CD4-positive, alpha-beta T cell (primary cell): ENCODE results near the gene TRPV5. TPM values are rescaled to one million over a fixed set of nuclear protein-coding genes. Genes with fewer than 3 reads are reported as not detected.

Source experiments
- ATAC-seq: fragments of 200-7000 bp; cut with Tn5 transposase; one replicate; pipeline ENCODE4 v1.10.0; 2022; ENCODE audit warnings: mild to moderate bottlenecking; ENCODE audit not compliant: poor library complexity
- CTCF ChIA-PET: fragments of 350-600 bp; sonication (Branson Sonifier 250); formaldehyde crosslinking; loops from one replicate; lab custom pipeline; 2021; ENCODE audit warnings: antibody characterized with exemption, inconsistent platforms; lab: Charles Lee
- POLR2A ChIA-PET: fragments of 350-600 bp; sonication (Branson Sonifier 250); formaldehyde crosslinking; loops from one replicate; lab custom pipeline; 2021; ENCODE audit warnings: antibody characterized with exemption, inconsistent platforms; lab: Charles Lee
- DNase-seq, 14 experiments: peaks; one replicate each; pipeline ENCODE4 v3.0.0-alpha.2; 2013 to 2020; ENCODE audit warnings: mixed read lengths in 2 of 14
- H3K27ac ChIP-seq, 2 donors: one replicate each; pipeline versions ENCODE4 v1.5.1 to v1.7.0; 2013; ENCODE audit warnings: low read length in 2 of 2, low read depth in 1 of 2, mild to moderate bottlenecking in 1 of 2
- H3K27me3 ChIP-seq, 2 experiments: 1 replicate in 1 of 2; 2 replicates in 1 of 2; pipeline versions ENCODE4 v1.6.1 to v1.7.0; 2013; ENCODE audit warnings: low read length in 2 of 2, control low read depth in 1 of 2, mild to moderate bottlenecking in 1 of 2, moderate library complexity in 1 of 2; ENCODE audit not compliant: insufficient read depth in 2 of 2, control insufficient read depth in 1 of 2
- H3K36me3 ChIP-seq: one replicate; pipeline ENCODE4 v1.6.1; 2013; ENCODE audit warnings: low read length, control low read depth; ENCODE audit not compliant: insufficient read depth
- H3K4me1 ChIP-seq: one replicate; pipeline ENCODE4 v1.6.1; 2013; ENCODE audit warnings: low read length, control low read depth; ENCODE audit not compliant: insufficient read depth
- H3K4me3 ChIP-seq: one replicate; pipeline ENCODE4 v1.5.1; 2013; ENCODE audit warnings: mild to moderate bottlenecking, low read length, moderate library complexity
- H3K9me3 ChIP-seq, 2 experiments: 1 replicate in 1 of 2; 2 replicates in 1 of 2; pipeline versions ENCODE4 v1.6.1 to v1.7.0; 2013; ENCODE audit warnings: low read length in 2 of 2, mild to moderate bottlenecking in 2 of 2, control low read depth in 1 of 2, moderate library complexity in 1 of 2; ENCODE audit not compliant: control insufficient read depth in 1 of 2, insufficient read depth in 1 of 2
- H3K27ac Mint-ChIP-seq: one replicate; pipeline ENCODE4 v1.8.0; 2020; ENCODE audit warnings: mixed read lengths
- H3K27me3 Mint-ChIP-seq: one replicate; pipeline ENCODE4 v1.8.0; 2021; ENCODE audit warnings: mixed read lengths
- H3K36me3 Mint-ChIP-seq: one replicate; pipeline ENCODE4 v1.8.0; 2021; ENCODE audit warnings: low read depth, mixed read lengths
- H3K4me1 Mint-ChIP-seq: one replicate; pipeline ENCODE4 v1.8.0; 2021; ENCODE audit warnings: low read depth, mixed read lengths
- H3K4me3 Mint-ChIP-seq: one replicate; pipeline ENCODE4 v1.8.0; 2020; ENCODE audit warnings: mild to moderate bottlenecking, mixed read lengths
- H3K9me3 Mint-ChIP-seq: one replicate; pipeline ENCODE4 v1.8.0; 2020; ENCODE audit warnings: mixed read lengths
- CTCF ChIP-seq: fragments of 200-600 bp; IDR thresholded peaks from one replicate; pipeline ENCODE4 v1.8.0; 2022; ENCODE audit warnings: antibody characterized with exemption, mild to moderate bottlenecking
- intact Hi-C, 2 experiments: fragments of 100-400 bp; cut with DNase I in 1 of 2; cut with micrococcal nuclease in 1 of 2; formaldehyde crosslinking; loops; one replicate each; pipeline versions ENCODE4 v1.15.1 to v1.9.0; 2023 to 2025; cut with DNase I, micrococcal nuclease
- total RNA-seq, 174 experiments: library from RNA in 2 of 174; stranded (reverse) in 2 of 174; gene quantifications; one replicate each; pipeline ENCODE4 v1.2.3 and lab custom pipeline; 2021 to 2026

Gene TRPV5
- total RNA-seq, 2 experiments from 2014 or later = not detected

DNA sequence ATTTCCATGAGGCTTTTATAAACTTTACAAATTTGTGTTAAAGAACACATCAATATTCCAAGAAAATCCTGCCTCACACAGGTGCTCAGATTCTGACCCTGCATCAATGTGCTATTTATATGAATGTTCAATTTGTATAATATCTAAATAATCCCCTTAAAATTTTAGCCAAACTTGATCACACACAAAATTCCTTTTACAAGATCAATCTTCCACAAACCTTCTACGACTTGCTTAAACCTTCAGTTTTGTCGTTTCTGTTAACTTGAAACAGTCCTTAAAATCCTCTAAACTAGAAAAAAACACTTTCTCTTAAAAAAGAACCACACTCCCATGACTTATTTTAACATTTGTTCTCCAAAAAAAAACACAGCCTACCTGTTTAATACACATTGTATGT is 27.8 kb downstream of the TRPV5 start:
- Mint-ChIP-seq H3K27me3 (peaks cover 29% of the 10 kb centered on the region), H3K27ac (no peak overlapping the region), H3K4me3 (no peak overlapping the region), H3K9me3 (no peaks in the 10 kb centered on the region), H3K4me1 (no peaks in the 10 kb centered on the region), H3K36me3 (no peaks in the 10 kb centered on the region)
- no peak for ATAC-seq
- H3K4me3 ChIP-seq = no peak overlapping the region
- peaks cover 5 to 10% of the 10 kb centered on the region in 2 experiments for H3K27me3 ChIP-seq
- H3K4me1 ChIP-seq = peaks cover 2% of the 10 kb centered on the region
- no peak for TF ChIP-seq CTCF
- intact Hi-C loops = no loop called here
- ChIA-PET POLR2A (no interaction called here), CTCF (no interaction called here)
- no peak for DNase-seq
- no peaks in the 10 kb centered on the region for H3K36me3 ChIP-seq
- no peaks in the 10 kb centered on the region for H3K9me3 ChIP-seq
- H3K27ac ChIP-seq = no peak overlapping the region

DNA sequence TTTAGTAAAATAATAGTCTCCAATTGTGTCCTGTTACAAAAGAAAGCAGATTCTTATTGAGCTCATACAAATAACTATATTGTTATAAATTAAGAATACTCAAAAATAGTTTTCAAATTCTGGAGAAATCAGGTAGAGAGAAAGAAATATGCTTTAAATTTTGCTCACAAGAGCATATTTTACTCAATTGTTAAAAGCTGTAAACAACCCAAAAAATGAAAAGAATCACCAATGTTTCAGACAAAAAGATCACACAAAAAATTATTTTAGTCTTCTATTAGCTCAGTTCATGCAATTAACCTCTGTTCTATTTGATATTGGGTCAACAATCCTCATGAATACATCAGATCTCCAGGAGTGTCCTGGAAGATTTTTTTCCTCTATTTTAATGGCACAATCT is 29.4 kb downstream of the TRPV5 start:
- Histone ChIP-seq H3K36me3 (no peaks in the 10 kb centered on the region), H3K9me3 (no peaks in the 10 kb centered on the region), H3K27ac (no peak overlapping the region), H3K4me3 (no peak overlapping the region), H3K27me3 (peaks cover 4 to 5% of the 10 kb centered on the region in 2 experiments), H3K4me1 (no peaks in the 10 kb centered on the region)
- CTCF ChIA-PET = no interaction called here
- no peaks in the 10 kb centered on the region for H3K36me3 Mint-ChIP-seq
- H3K27me3 Mint-ChIP-seq = peaks cover 15% of the 10 kb centered on the region
- intact Hi-C loops = no loop called here
- no peak for TF ChIP-seq CTCF
- ATAC-seq = no peak
- H3K9me3 Mint-ChIP-seq = no peaks in the 10 kb centered on the region
- H3K27ac Mint-ChIP-seq = no peak overlapping the region
- H3K4me3 Mint-ChIP-seq = no peak overlapping the region
- H3K4me1 Mint-ChIP-seq = no peaks in the 10 kb centered on the region
- DNase-seq = no peak
- POLR2A ChIA-PET = interaction anchor here (0.8 kb wide), 1 partner anchor 23 kb away, joined by 3 read pairs; no protein-coding TSS in a partner anchor

DNA sequence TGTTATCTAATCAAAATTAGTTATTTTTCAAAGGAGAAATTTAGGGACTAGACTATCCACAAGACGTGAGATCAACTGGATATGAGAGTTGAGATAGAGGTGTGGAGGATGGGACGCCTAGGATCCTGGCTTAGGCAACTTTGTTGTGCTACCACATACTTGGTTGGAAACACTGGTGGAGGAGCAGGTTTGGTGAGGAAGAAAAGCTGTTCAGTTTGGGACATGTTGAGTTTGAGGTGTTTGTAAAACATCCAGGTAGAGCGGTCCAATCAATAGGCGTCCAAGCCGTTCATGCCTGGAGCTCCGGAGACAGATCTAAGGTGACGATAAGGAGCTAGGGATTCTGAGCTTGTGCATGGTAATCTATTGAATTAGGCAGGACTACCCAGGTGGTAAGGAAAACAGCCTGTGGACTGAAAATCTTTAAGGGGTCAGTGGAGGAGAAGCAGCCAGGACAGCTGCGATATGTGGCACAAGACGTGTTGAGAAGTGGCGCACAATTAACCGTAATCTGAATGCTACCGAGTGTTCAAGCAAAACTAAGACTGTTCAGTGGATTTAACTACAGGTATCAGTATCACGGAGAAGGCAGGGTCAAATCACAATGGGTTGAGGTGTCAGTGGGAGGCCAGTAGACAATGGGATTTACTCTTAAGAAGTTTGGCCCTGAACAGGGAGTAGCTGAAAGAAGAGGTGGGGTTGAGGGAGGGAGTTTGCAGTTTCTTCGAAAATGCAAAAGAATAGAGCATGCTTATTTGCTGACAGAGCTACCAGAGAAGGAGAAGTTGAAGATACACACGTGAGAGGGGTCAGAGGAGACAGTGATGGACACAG is 31.9 kb downstream of the TRPV5 start:
- Histone ChIP-seq H3K27ac (no peak overlapping the region), H3K4me3 (no peak overlapping the region), H3K27me3 (no peaks in the 10 kb centered on the region), H3K9me3 (no peaks in the 10 kb centered on the region), H3K4me1 (no peaks in the 10 kb centered on the region), H3K36me3 (no peaks in the 10 kb centered on the region)
- DNase-seq (no peak), ATAC-seq (no peak)
- H3K36me3 Mint-ChIP-seq = no peaks in the 10 kb centered on the region
- H3K4me3 Mint-ChIP-seq = no peak overlapping the region
- no peaks in the 10 kb centered on the region for H3K4me1 Mint-ChIP-seq
- no peak for TF ChIP-seq CTCF
- no peak overlapping the region for H3K27ac Mint-ChIP-seq
- ChIA-PET CTCF (interaction anchor here (0.7 kb wide), 1 partner anchor 547 kb away, joined by 3 read pairs; no protein-coding TSS in a partner anchor), POLR2A (no interaction called here)
- peaks cover 5% of the 10 kb centered on the region for H3K27me3 Mint-ChIP-seq
- H3K9me3 Mint-ChIP-seq = no peaks in the 10 kb centered on the region
- intact Hi-C loops = no loop called here
